Measurements from ENCODE around the gene BRF1. TPM values are rescaled to one million over a fixed set of nuclear protein-coding genes. Genes with fewer than 3 reads are reported as not detected.

The BRF1 gene, protein sequence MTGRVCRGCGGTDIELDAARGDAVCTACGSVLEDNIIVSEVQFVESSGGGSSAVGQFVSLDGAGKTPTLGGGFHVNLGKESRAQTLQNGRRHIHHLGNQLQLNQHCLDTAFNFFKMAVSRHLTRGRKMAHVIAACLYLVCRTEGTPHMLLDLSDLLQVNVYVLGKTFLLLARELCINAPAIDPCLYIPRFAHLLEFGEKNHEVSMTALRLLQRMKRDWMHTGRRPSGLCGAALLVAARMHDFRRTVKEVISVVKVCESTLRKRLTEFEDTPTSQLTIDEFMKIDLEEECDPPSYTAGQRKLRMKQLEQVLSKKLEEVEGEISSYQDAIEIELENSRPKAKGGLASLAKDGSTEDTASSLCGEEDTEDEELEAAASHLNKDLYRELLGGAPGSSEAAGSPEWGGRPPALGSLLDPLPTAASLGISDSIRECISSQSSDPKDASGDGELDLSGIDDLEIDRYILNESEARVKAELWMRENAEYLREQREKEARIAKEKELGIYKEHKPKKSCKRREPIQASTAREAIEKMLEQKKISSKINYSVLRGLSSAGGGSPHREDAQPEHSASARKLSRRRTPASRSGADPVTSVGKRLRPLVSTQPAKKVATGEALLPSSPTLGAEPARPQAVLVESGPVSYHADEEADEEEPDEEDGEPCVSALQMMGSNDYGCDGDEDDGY
- total RNA-seq: 40.3 and 40.8 TPM in 2 replicates

GRCh38 chr14:105300542-105301102 lies at the start of gene BRF1:
Gene BRF1 (minus strand): TSS chr14:105301001. CDS start chr14:105300629, 372 bp downstream.

DNA sequence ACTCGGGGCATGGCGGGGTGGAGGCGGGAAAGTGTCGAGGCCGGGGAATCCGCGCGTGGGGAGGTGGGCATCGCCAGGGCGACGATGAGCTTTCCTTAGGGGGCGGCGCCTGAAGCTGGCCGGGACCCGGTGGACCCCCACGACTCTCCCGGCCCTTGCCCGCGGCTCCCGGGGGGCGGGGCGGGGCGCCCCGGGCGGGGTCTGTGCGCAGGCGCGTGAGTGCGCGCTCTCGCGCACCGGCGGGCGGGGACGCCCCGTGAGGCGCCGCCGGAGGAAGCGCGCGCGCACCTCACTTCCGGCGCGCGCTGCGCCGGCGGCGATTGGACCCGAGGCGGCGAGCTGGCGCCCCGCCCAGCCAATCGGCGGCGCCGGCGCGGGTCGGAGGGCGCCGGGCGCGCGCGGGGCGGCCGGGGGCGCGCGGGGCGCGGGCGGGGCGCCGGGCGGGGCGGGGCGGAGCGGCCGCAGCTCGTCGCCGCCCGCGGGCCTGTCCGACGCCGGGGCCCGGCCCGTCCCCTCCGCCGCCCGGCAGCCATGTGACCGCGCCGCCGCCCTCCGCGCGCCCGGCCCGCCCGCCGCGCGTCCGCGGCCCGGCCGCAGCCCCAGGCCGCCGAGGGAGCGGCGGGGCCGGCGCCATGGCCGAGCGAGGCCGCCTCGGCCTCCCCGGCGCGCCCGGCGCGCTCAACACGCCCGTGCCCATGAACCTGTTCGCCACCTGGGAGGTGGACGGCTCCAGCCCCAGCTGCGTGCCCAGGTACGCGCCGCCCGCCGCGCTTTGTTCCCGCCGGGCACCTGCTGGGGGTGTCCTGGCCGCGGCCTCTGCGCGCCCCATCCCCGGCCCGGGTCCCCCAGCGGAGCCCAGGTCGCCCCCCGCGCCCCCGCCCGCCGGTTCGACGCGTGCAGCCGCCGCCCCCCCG lies 13.7 kb upstream of the BRF1 start, which contains the start of gene PACS2:
PACS2 (plus strand) TSS at position 462 of the 914 bp plus-strand sequence; CDS start at position 633, 171 bp downstream.

DNA sequence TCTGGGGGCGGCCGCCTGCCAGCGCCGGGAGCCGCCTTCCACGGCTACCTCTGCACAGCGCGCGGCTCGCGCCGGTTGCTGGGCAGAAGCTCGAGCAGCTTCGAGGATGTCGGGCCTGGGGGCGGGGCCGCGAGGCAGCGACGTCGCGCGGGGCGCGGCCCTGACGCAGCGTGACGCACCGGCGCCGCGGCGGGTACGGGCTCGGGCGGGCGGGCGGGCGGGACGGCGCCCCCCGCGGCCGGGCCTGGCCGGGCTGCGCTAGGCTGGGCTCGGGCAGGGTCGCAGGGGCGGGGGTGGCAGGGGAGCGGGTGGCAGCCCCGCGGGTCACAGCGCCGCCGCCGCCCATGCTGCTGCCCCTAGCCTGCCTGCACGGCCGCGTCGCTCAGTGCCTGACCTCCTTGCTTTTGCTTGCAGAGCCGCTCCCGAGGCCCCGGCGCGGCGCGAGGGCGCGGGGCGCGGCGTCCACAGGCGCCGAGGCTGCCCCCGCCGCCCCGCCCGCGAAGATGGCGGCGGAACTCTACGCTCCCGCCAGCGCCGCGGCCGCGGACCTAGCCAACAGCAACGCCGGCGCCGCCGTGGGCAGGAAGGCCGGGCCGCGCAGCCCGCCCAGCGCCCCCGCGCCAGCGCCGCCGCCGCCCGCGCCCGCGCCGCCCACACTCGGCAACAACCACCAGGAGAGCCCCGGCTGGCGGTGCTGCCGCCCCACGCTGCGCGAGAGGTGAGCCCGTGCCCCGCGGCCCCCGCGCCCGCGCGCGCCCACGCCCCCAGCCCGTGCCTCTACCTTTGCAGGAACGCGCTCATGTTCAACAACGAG lies 52.2 kb downstream of the BRF1 start, which contains the start of gene BTBD6:
BTBD6 (plus strand) TSS at position 166 of the 814 bp plus-strand sequence; CDS start at position 345, 179 bp downstream.

DNA sequence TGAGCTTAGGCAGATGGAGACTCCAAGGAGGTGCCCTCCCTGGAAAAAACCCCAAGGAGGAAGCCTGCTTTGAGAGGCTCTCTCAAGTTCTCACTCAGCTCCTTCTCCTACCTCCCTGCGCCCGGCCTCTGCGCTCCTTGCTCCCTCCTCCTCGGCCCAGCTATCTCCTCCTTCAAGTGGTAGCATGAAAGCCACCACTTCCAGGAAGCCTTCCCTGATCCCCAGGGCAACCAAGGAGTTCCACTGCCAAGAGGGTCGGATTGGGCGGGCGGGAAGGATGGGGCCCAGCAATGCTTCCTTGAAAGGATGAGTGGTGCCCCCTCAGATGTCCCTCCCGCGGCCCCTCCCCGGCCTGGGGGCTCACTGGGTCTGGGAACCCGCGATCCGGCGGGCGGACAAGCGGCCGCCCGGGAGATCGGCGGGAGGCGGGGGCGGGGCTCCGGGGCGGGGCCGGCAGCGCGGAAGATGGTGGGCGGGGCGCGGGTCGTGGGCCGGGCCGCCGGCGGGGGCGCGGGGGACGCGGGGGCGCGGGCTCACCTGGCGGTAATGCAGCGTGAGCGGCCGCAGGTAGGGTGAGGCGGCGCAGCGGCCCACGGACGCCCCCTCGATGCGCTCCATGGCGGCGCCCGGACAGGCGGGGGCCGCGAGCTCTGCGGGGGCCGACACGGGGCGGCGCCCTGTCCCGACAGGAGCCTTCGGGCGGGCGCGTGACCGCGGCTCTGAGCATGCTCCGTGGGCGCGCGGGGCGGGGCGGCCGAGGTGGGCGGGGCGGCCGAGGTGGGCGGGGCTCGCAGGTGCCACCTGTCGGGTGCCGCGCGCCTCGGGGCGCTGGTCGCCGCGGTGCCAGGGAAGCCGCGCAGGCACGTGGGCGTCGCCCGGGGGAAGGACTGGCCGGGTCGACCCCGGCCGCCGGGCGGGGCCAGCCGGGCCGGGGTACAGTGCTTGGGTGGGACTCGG lies 119.9 kb downstream of the BRF1 start, which contains the start of gene NUDT14:
NUDT14 (minus strand) TSS at position 721 of the 957 bp plus-strand sequence; CDS start at position 618, 103 bp downstream.

DNA sequence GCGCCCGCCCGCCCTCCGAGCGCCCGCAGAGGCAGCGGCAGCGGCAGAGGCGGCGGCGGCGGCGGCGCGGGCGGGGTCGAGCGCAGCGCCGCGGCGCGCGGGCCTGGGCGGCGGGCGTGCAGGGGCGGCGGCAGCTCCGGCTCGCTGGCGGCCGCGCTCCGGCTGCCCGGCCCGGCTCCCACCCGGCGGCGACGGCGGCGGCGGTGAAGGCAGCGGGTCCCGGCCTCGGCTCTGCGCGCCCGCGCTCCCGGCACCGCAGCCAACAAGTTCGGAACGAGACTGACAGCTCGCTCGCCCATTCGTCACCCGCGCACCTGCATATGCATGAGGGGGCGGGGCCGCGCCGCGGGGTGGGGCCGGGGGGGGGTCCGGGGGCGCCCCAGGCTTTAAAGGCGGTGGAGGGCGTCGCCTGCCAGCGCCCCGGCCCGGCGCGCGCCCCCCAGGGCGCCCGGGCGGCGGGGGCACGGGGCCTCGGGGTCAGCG lies 132.3 kb downstream of the BRF1 start, which contains the start of gene JAG2:
JAG2 (minus strand) TSS at position 281 of the 483 bp plus-strand sequence. CDS start 356 bp downstream, outside the sequence.

Other genes starting within 250 kb of the BRF1 start
- 0.22 TPM in 1 of 2 replicates, not detected in the other for gene GPR132, start 235.6 kb downstream of the BRF1 start, total RNA-seq
- gene JAG2, start 132.2 kb downstream of the BRF1 start, total RNA-seq: 29.5 and 37.5 TPM in 2 replicates
- 17.0 and 26.7 TPM in 2 replicates for gene NUDT14, start 119.7 kb downstream of the BRF1 start, total RNA-seq
- gene BTBD6, start 52.5 kb downstream of the BRF1 start, total RNA-seq: 51.5 and 54.1 TPM in 2 replicates
- gene PACS2, start 13.7 kb upstream of the BRF1 start, total RNA-seq: 52.8 and 54.9 TPM in 2 replicates
- gene TEX22, start 97.5 kb upstream of the BRF1 start, total RNA-seq: 0.14 and 0.27 TPM in 2 replicates
- 84.2 and 84.6 TPM in 2 replicates for gene MTA1, start 118.8 kb upstream of the BRF1 start, total RNA-seq
- 173 and 174 TPM in 2 replicates for gene CRIP2, start 173.8 kb upstream of the BRF1 start, total RNA-seq
- 0.53 and 0.79 TPM in 2 replicates for gene CRIP1, start 185.9 kb upstream of the BRF1 start, total RNA-seq
- gene TEDC1, start 190.2 kb upstream of the BRF1 start, total RNA-seq: 17.8 and 19.0 TPM in 2 replicates
- 3.7 and 5.7 TPM in 2 replicates for gene TMEM121, start 225.6 kb upstream of the BRF1 start, total RNA-seq